B cell (primary cell): ENCODE measurements around the gene COL28A1. TPM values are rescaled to one million over a fixed set of nuclear protein-coding genes. Genes with fewer than 3 reads are reported as not detected.

Experiments
- ATAC-seq: fragments of 200-7000 bp; cut with Tn5 transposase; one replicate; pipeline ENCODE4 v1.10.0; 2021; ENCODE audit warnings: low read depth, mild to moderate bottlenecking, moderate number of reproducible peaks, moderate library complexity
- CTCF ChIA-PET: fragments of 350-600 bp; sonication (Branson Sonifier 250); formaldehyde crosslinking; loops from one replicate; lab custom pipeline; 2021; ENCODE audit warnings: antibody characterized with exemption, inconsistent platforms; lab: Charles Lee
- POLR2A ChIA-PET: fragments of 350-600 bp; sonication (Branson Sonifier 250); formaldehyde crosslinking; loops from one replicate; lab custom pipeline; 2021; ENCODE audit warnings: antibody characterized with exemption; lab: Charles Lee
- DNase-seq: peaks from one replicate; pipeline ENCODE4 v3.0.0; 2013
- H2AFZ ChIP-seq: 2 replicates; pipeline ENCODE4 v1.6.1; 2012; ENCODE audit warnings: mild to moderate bottlenecking, low read depth, low read length; ENCODE audit not compliant: insufficient read depth, poor library complexity, severe bottlenecking
- H3K27ac ChIP-seq, 2 donors: 1 replicate in 1 of 2; 2 replicates in 1 of 2; pipeline ENCODE4 v1.5.1; 2012 to 2013; ENCODE audit warnings: low read length in 2 of 2, mild to moderate bottlenecking in 2 of 2, moderate library complexity in 1 of 2
- H3K27me3 ChIP-seq, 4 experiments: fragments of 200-600 bp in 1 of 4; sonication (generic) in 1 of 4; replicated peaks in 1 of 4; 1 replicate in 2 of 4; 2 replicates in 2 of 4; pipeline versions ENCODE4 v1.6.1 to v1.7.0; 2013 to 2016; ENCODE audit warnings: low read length in 3 of 4, mild to moderate bottlenecking in 2 of 4, mixed read lengths in 1 of 4, moderate library complexity in 1 of 4; ENCODE audit not compliant: insufficient read depth in 4 of 4, control insufficient read depth in 3 of 4; ENCODE audit errors: control extremely low read depth in 1 of 4
- H3K36me3 ChIP-seq, 2 experiments: replicated peaks in 1 of 2; 1 replicate in 1 of 2; 2 replicates in 1 of 2; pipeline versions ENCODE4 v1.6.1 to v1.7.1; 2013; ENCODE audit warnings: low read length in 1 of 2; ENCODE audit not compliant: insufficient read depth in 2 of 2, control insufficient read depth in 1 of 2; ENCODE audit errors: control extremely low read depth in 1 of 2, extremely low read depth in 1 of 2
- H3K4me1 ChIP-seq, 2 donors: fragments of 200-600 bp in 1 of 2; sonication (generic) in 1 of 2; 1 replicate in 1 of 2; 2 replicates in 1 of 2; pipeline versions ENCODE4 v1.5.1 to v1.6.1; 2013 to 2017; ENCODE audit warnings: low read length in 2 of 2; ENCODE audit not compliant: control insufficient read depth in 2 of 2, insufficient read depth in 2 of 2
- H3K4me2 ChIP-seq: replicated peaks from 2 replicates; pipeline ENCODE3; 2012; ENCODE audit warnings: mild to moderate bottlenecking, low read depth, low read length; ENCODE audit not compliant: poor library complexity, severe bottlenecking
- H3K4me3 ChIP-seq, 5 experiments: fragments of 200-600 bp in 1 of 5; sonication (generic) in 1 of 5; 1 replicate in 3 of 5; 2 replicates in 2 of 5; pipeline versions ENCODE4 v1.5.1 to v1.7.0; 2011 to 2016; ENCODE audit warnings: low read length in 4 of 5, mild to moderate bottlenecking in 4 of 5, low read depth in 2 of 5, control low read depth in 1 of 5, moderate library complexity in 1 of 5; ENCODE audit not compliant: insufficient read depth in 1 of 5; ENCODE audit errors: control extremely low read depth in 1 of 5, extremely low read depth in 1 of 5
- H3K79me2 ChIP-seq: fragments of 200-600 bp; sonication (generic); one replicate; pipeline ENCODE4 v1.6.0; 2016; ENCODE audit warnings: low read length; ENCODE audit not compliant: control insufficient read depth, insufficient read depth
- H3K9ac ChIP-seq: fragments of 200-600 bp; sonication (generic); 2 replicates; pipeline ENCODE4 v1.6.1; 2017; ENCODE audit warnings: mild to moderate bottlenecking, low read length, moderate library complexity
- H3K9me3 ChIP-seq, 3 donors: one replicate each; pipeline versions ENCODE4 v1.6.1 to v1.7.1; 2013; ENCODE audit warnings: low read length in 2 of 3; ENCODE audit not compliant: control insufficient read depth in 2 of 3, insufficient read depth in 1 of 3; ENCODE audit errors: control extremely low read depth in 1 of 3
- H4K20me1 ChIP-seq: 2 replicates; pipeline ENCODE4 v1.6.0; 2012; ENCODE audit warnings: mild to moderate bottlenecking, low read length; ENCODE audit not compliant: insufficient read depth, control insufficient read depth, poor library complexity, severe bottlenecking
- H3K27ac Mint-ChIP-seq: one replicate; pipeline ENCODE4 v1.8.0; 2021; ENCODE audit warnings: mixed read lengths
- H3K27me3 Mint-ChIP-seq: one replicate; pipeline ENCODE4 v1.8.0; 2021; ENCODE audit warnings: mixed read lengths
- H3K4me1 Mint-ChIP-seq: one replicate; pipeline ENCODE4 v1.8.0; 2021; ENCODE audit warnings: mixed read lengths
- H3K4me3 Mint-ChIP-seq: one replicate; pipeline ENCODE4 v1.8.0; 2021; ENCODE audit warnings: mixed read lengths
- H3K9me3 Mint-ChIP-seq: one replicate; pipeline ENCODE4 v1.8.0; 2022; ENCODE audit warnings: mixed read lengths; ENCODE audit not compliant: insufficient read depth
- EZH2 ChIP-seq: IDR thresholded peaks from 2 replicates; pipeline ENCODE4 v1.6.1; 2012; ENCODE audit warnings: borderline replicate concordance, low read depth, mild to moderate bottlenecking, moderate library complexity, low read length; ENCODE audit not compliant: insufficient read depth, poor library complexity, severe bottlenecking
- WGBS: methylation state at CpG from one replicate; pipeline ENCODE4 v1.1.5; 2013; ENCODE audit warnings: missing lambda C conversion rate; ENCODE audit not compliant: insufficient coverage; 5-methylcytosine and 5-hydroxymethylcytosine counted together
- intact Hi-C: fragments of 100-400 bp; cut with micrococcal nuclease; formaldehyde crosslinking; loops from one replicate; pipeline ENCODE4 v1.10.0; 2022
- polyA plus RNA-seq: library from polyadenylated mRNA; depleted of rRNA; stranded (reverse); fragments of >200 nt; gene quantifications from 2 replicates; pipeline ENCODE4 v1.2.3, GENCODE V29; 2012
- total RNA-seq, 2 donors: library from RNA; stranded (reverse); fragments of 120-200 nt in 1 of 2; gene quantifications; 1 replicate in 1 of 2; 2 replicates in 1 of 2; pipeline versions ENCODE4 v1.2.3 to v1.2.4, GENCODE V29; 2013 to 2022
- TF ChIP-seq, protein P1 (sequence below): fragments of 200-600 bp; IDR thresholded peaks from one replicate; pipeline ENCODE4 v1.8.0; 2022; ENCODE audit warnings: antibody characterized with exemption, mild to moderate bottlenecking

COL28A1 gene
- total and polyA plus RNA-seq, 2 donors (not counting 1 experiment from before 2014, with no cell fraction given): 0.18 to 0.67 TPM

DNA sequence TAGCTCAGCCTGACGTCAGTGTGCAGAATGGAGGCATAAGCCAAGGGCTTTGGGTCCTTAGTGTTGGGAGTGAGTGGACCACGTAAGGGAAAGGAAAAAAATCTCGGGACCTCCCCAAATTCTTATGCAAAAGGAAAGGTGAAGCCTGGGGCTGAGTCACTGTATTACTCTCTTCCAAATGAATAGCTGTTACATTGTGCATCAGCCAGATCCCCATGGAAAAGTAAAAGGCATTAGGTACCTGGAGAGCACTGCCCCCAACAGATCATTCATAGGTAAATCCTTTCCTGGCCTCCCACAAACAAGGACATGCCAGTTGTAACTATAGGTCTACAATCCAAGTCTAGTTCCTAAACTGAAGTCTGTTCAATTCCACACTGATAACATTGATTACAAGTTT lies 182.8 kb downstream of the COL28A1 start:
- H3K4me1 ChIP-seq: no peaks in the 10 kb centered on the region
- CTCF ChIA-PET: no interaction called here
- Mint-ChIP-seq H3K27ac (no peak overlapping the region), H3K4me3 (no peak overlapping the region), H3K9me3 (no peaks in the 10 kb centered on the region), H3K4me1 (no peaks in the 10 kb centered on the region), H3K27me3 (peaks cover 39% of the 10 kb centered on the region)
- no peaks in the 10 kb centered on the region for H3K36me3 ChIP-seq
- no peak for TF ChIP-seq EZH2
- TF ChIP-seq, protein P1, sequence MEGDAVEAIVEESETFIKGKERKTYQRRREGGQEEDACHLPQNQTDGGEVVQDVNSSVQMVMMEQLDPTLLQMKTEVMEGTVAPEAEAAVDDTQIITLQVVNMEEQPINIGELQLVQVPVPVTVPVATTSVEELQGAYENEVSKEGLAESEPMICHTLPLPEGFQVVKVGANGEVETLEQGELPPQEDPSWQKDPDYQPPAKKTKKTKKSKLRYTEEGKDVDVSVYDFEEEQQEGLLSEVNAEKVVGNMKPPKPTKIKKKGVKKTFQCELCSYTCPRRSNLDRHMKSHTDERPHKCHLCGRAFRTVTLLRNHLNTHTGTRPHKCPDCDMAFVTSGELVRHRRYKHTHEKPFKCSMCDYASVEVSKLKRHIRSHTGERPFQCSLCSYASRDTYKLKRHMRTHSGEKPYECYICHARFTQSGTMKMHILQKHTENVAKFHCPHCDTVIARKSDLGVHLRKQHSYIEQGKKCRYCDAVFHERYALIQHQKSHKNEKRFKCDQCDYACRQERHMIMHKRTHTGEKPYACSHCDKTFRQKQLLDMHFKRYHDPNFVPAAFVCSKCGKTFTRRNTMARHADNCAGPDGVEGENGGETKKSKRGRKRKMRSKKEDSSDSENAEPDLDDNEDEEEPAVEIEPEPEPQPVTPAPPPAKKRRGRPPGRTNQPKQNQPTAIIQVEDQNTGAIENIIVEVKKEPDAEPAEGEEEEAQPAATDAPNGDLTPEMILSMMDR: no peak
- no peaks in the 10 kb centered on the region for H3K79me2 ChIP-seq
- H3K4me3 ChIP-seq: no peak overlapping the region
- no peaks in the 10 kb centered on the region for H3K9me3 ChIP-seq
- H3K27ac ChIP-seq: no peak overlapping the region
- no peaks in the 10 kb centered on the region for H4K20me1 ChIP-seq
- no peak overlapping the region for H3K4me2 ChIP-seq
- ATAC-seq: no peak
- POLR2A ChIA-PET: no interaction called here
- H3K27me3 ChIP-seq: peaks cover 0 to 7% (median 0%) of the 10 kb centered on the region in 4 experiments
- no peak overlapping the region for H2AFZ ChIP-seq
- no peak overlapping the region for H3K9ac ChIP-seq
- intact Hi-C loops: no loop called here
- DNase-seq: no peak
- 91% methylated on average over 1 of the region's 3 CpGs for WGBS

DNA sequence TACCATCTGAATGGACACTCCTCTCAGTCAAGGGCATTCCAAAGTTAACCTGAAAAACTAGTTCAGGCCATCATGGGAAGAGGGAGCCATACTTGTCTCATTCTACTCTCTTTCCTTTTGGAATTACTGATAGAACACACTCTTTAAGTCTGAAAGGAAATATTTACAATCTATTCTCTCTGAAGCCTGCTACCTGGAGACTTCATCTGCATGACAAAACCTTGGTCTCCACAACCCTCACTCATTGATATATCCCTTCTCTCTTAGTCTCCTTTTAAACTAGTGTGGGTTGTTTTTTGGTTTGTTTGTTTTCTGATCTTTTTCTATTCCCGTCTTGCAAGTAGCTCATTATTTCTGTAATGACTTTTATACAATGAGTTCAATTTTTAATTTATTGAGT lies 183.8 kb downstream of the COL28A1 start:
- Histone ChIP-seq H3K4me2 (no peak overlapping the region), H3K79me2 (no peaks in the 10 kb centered on the region), H4K20me1 (no peaks in the 10 kb centered on the region), H3K4me1 (no peaks in the 10 kb centered on the region), H3K27ac (no peak overlapping the region), H3K36me3 (no peaks in the 10 kb centered on the region), H2AFZ (no peak overlapping the region), H3K9ac (no peak overlapping the region), H3K9me3 (no peaks in the 10 kb centered on the region), H3K27me3 (peaks cover 0 to 12% (median 0%) of the 10 kb centered on the region in 4 experiments), H3K4me3 (no peak overlapping the region)
- intact Hi-C loops: no loop called here
- H3K4me1 Mint-ChIP-seq: no peaks in the 10 kb centered on the region
- H3K27me3 Mint-ChIP-seq: peaks cover 39% of the 10 kb centered on the region
- no CpG with 5 or more reads among the region's 1 CpG for WGBS
- H3K4me3 Mint-ChIP-seq: no peak overlapping the region
- H3K9me3 Mint-ChIP-seq: no peaks in the 10 kb centered on the region
- H3K27ac Mint-ChIP-seq: no peak overlapping the region
- DNase-seq (no peak), ATAC-seq (no peak)
- TF ChIP-seq, protein P1: no peak
- TF ChIP-seq EZH2: no peak
- ChIA-PET CTCF (interaction anchor here (0.6 kb wide), 1 partner anchor 176 kb away, joined by 3 read pairs; no protein-coding TSS in a partner anchor), POLR2A (no interaction called here)
